AG09319 (cell line): ENCODE data around the gene LCN10.
"Not testable (repeated sequence)": the region's sequence is repeated elsewhere in the genome, so short reads cannot be mapped to it uniquely, and the experiment has no call there.

Experiments
- DNase-seq: peaks from one replicate; pipeline ENCODE4 v3.0.0-alpha.2; 2010; ENCODE audit warnings: low read depth; ENCODE audit errors: extremely low read depth
- TF ChIP-seq, protein P1 (sequence below): IDR thresholded peaks from 2 replicates; pipeline ENCODE4 v1.5.1; 2011; ENCODE audit warnings: low read depth, mild to moderate bottlenecking, inconsistent platforms, low read length, moderate library complexity

The LCN10 gene

DNA sequence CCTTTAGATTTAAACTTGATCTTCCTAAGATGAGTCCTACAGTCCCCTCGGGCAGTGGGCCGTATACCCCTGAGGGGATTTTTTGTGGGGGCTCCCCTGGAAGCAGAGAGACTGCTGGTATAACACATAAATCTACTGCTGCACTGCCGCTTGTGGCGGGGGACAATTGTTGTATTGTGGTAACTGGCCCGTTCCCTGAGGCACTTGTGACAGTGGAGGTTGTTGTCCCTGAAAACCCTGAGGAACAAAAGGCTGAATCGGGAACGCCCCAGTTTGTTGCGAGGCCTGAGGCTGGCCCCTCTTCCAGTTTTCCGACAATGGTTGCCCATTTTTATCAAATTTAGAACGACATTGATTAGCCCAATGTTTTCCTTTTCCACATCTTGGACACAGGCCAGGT is 43.7 kb upstream of the LCN10 start:
- DNase-seq, result no peak
- TF ChIP-seq, protein P1, sequence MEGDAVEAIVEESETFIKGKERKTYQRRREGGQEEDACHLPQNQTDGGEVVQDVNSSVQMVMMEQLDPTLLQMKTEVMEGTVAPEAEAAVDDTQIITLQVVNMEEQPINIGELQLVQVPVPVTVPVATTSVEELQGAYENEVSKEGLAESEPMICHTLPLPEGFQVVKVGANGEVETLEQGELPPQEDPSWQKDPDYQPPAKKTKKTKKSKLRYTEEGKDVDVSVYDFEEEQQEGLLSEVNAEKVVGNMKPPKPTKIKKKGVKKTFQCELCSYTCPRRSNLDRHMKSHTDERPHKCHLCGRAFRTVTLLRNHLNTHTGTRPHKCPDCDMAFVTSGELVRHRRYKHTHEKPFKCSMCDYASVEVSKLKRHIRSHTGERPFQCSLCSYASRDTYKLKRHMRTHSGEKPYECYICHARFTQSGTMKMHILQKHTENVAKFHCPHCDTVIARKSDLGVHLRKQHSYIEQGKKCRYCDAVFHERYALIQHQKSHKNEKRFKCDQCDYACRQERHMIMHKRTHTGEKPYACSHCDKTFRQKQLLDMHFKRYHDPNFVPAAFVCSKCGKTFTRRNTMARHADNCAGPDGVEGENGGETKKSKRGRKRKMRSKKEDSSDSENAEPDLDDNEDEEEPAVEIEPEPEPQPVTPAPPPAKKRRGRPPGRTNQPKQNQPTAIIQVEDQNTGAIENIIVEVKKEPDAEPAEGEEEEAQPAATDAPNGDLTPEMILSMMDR, result no peak

GRCh38 chr9:136785565-136786355 is 43.0 kb upstream of the LCN10 start:
- not testable (repeated sequence) for DNase-seq

DNA sequence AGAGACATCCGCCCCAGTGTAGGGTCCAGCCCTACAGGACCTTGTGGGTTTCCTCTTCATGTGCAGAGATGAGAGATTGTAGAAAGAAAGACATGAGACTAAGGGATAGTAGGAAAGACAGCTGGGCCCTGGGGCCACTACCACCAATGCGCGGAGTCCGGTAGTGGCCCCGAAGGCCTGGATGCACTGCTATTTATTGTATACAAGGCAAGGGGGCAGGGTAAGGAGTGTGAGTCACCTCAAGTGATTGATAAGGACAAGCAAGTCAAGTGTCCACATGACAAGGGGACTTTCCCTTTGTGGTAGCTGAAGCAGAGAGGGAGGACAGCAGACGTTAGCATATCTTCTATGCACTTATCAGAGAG is 42.2 kb upstream of the LCN10 start:
- TF ChIP-seq, protein P1, result no peak
- no peak for DNase-seq

GRCh38 chr9:136784249-136784996 is 41.7 kb upstream of the LCN10 start:
- DNase-seq, result no peak
- TF ChIP-seq, protein P1, result peak; percentile 15; the same call in 1 of the 2 replicates

GRCh38 chr9:136782452-136782851 is 39.7 kb upstream of the LCN10 start:
- no peak for DNase-seq
- TF ChIP-seq, protein P1, result no peak

GRCh38 chr9:136779808-136780207 is 37.1 kb upstream of the LCN10 start:
- TF ChIP-seq, protein P1, result no peak
- DNase-seq, result no peak

GRCh38 chr9:136777359-136777758 is 34.6 kb upstream of the LCN10 start:
- TF ChIP-seq, protein P1, result no peak
- no peak for DNase-seq

- TF ChIP-seq, protein P1, result no peak
- no peak for DNase-seq
Measured at GRCh38 chr9:136776947-136777346, 34.2 kb upstream of the LCN10 start.
